ENCODE results near the gene RHEX. TPM values are rescaled to one million over a fixed set of nuclear protein-coding genes. Genes with fewer than 3 reads are reported as not detected.

The RHEX gene
- polyA plus RNA-seq, 1 of the 3 experiments (the other 2 are of a cell fraction), result not detected

DNA sequence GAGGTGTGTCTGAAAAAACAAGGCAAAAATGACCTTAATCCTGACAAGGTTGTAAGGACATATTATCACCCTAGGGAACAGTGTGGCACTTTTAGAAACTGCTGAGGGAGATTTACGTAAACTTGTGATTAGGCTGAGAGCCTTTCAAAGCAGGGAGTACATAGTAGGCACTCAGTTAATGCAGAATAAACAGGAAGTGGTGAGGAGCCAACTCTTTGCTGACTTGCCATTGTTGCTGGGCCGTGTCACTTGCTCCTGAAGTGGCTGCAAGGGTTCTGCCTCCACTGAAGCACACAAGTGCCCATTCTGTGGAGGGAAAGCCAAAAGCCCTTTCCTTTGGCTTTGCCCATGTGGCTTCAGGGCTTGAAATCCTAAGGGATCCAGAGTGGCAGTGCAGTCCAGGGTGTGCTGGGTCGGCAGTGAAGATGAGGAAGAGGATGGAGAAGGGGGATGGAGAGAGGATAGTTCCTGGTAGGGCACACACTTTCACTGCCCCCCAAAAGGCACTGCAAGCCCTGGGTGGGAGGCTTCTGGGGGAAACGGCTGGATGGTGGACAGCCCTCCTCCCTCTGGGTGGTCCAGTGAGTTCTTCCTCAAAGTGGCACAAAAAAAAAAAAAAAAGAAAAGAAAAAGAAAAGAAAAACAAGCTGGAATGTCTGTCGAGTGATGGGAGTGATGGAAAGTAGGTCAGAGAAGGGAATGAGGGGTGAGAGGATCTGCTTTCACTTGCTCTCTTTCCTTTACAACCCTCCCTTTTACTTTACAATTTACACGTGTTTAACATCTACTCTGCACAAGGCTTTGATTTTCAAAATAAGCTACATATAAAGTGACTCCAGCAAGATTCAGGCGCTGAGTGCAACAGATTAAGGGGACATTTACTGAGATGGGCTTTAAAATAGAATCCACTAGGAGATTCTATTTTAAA lies 13.7 kb upstream of the RHEX start (continued):
- TF ChIP-seq IRF3 (IDR thresholded peaks at IDR 0.05; ENCODE audit: low read depth, low read length), result no peak
- TF ChIP-seq SMC3 (IDR thresholded peaks at IDR 0.05; ENCODE audit: low read depth, low read length), result no peak
- TF ChIP-seq, protein P1, sequence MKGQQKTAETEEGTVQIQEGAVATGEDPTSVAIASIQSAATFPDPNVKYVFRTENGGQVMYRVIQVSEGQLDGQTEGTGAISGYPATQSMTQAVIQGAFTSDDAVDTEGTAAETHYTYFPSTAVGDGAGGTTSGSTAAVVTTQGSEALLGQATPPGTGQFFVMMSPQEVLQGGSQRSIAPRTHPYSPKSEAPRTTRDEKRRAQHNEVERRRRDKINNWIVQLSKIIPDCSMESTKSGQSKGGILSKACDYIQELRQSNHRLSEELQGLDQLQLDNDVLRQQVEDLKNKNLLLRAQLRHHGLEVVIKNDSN (IDR thresholded peaks at IDR 0.05; ENCODE audit: borderline replicate concordance, low read depth), result no peak
- TF ChIP-seq, protein P2, sequence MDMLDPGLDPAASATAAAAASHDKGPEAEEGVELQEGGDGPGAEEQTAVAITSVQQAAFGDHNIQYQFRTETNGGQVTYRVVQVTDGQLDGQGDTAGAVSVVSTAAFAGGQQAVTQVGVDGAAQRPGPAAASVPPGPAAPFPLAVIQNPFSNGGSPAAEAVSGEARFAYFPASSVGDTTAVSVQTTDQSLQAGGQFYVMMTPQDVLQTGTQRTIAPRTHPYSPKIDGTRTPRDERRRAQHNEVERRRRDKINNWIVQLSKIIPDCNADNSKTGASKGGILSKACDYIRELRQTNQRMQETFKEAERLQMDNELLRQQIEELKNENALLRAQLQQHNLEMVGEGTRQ (IDR thresholded peaks at IDR 0.05; ENCODE audit: borderline replicate concordance, low read depth, low read length), result no peak
- no peak for TF ChIP-seq RCOR1 (IDR thresholded peaks at IDR 0.05; ENCODE audit: low read length)

- Histone ChIP-seq H3K27ac (ENCODE audit: low read depth in 2 of 2, low read length in 1 of 2) (no peak overlapping the region), H3K36me3 (replicated peaks in 1 of 2; ENCODE audit: control insufficient read depth in 1 of 2, insufficient read depth in 2 of 2, low read length in 1 of 2) (no peaks in the 10 kb centered on the region), H3K4me2 (no peak overlapping the region), H3K4me1 (ENCODE audit: control insufficient read depth in 1 of 2, insufficient read depth in 2 of 2, low read depth in 1 of 2, low read length in 1 of 2) (peaks cover 0 to 5% of the 10 kb centered on the region in 2 experiments; a peak in 1 of 4 replicates), H3K27me3 (ENCODE audit: insufficient read depth) (peaks cover 44% of the 10 kb centered on the region; the same call in 1 of the 2 replicates), H3K9ac (no peak overlapping the region), H2AFZ (ENCODE audit: low read depth) (no peak overlapping the region), H3K9me3 (no peaks in the 10 kb centered on the region), H3F3A (replicated peaks; ENCODE audit: insufficient read depth) (no peaks in the 10 kb centered on the region), H3K4me3 (ENCODE audit: low read depth in 2 of 2, low read length in 1 of 2) (no peak overlapping the region), H3K79me2 (ENCODE audit: insufficient read depth) (no peaks in the 10 kb centered on the region), H3K9me2 (no peaks in the 10 kb centered on the region), H4K20me1 (ENCODE audit: insufficient read depth) (no peaks in the 10 kb centered on the region)
- TF ChIP-seq GABPA (IDR thresholded peaks at IDR 0.05; ENCODE audit: low read depth) (no peak), NRF1 (IDR thresholded peaks at IDR 0.05; ENCODE audit: low read depth, low read length) (no peak), ELF1 (IDR thresholded peaks at IDR 0.05) (no peak), RCOR1 (IDR thresholded peaks at IDR 0.05; ENCODE audit: low read length) (no peak), FOXJ3 (CRISPR knock-in tag; IDR thresholded peaks at IDR 0.05) (no peak), RFX5 (IDR thresholded peaks at IDR 0.05; ENCODE audit: low read length) (no peak), EZH2phosphoT487 (IDR thresholded peaks at IDR 0.05; ENCODE audit: borderline replicate concordance, low read depth) (no peak), TEAD4 (IDR thresholded peaks at IDR 0.05; ENCODE audit: borderline replicate concordance, insufficient read depth) (no peak)
- TF ChIP-seq, protein P3, sequence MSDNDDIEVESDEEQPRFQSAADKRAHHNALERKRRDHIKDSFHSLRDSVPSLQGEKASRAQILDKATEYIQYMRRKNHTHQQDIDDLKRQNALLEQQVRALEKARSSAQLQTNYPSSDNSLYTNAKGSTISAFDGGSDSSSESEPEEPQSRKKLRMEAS (IDR thresholded peaks at IDR 0.05; ENCODE audit: low read depth), result no peak
- 51% methylated on average over 5 of the region's 5 CpGs for WGBS (ENCODE audit: low lambda C conversion rate)
- ChIA-PET CTCF (interaction anchor here (1.3 to 4.1 kb wide), 2 partner anchors 10 to 63 kb away, joined by 4 to 23 read pairs; no protein-coding TSS in a partner anchor), POLR2A (no interaction called here)
- no peak for DNase-seq
Measured at GRCh38 chr1:206040328-206040727, 12.6 kb upstream of the RHEX start.

All from SK-N-SH (cell line).